OCI-LY3 (cell line): ENCODE data around the gene CNBD2.

Source experiments
- CTCF ChIP-seq: fragments of 200-600, 300-600 bp; sonication (generic); IDR thresholded peaks from 2 replicates; pipeline ENCODE4 v1.5.1; 2014; ENCODE audit warnings: antibody characterized with exemption, low read length, low read depth
- EZH2phosphoT487 ChIP-seq: fragments of 200-600 bp; shearing (Covaris generic); IDR thresholded peaks from 2 replicates; pipeline ENCODE4 v1.6.1; 2018; ENCODE audit warnings: antibody characterized with exemption, mixed run types, low read depth

- TF ChIP-seq CTCF = no peak
- TF ChIP-seq EZH2phosphoT487 = no peak
Observed at GRCh38 chr20:36031806-36032205, 63.4 kb downstream of the CNBD2 start.
